ENCODE data around the gene MZB1. TPM values are rescaled to one million over a fixed set of nuclear protein-coding genes. Genes with fewer than 3 reads are reported as not detected.
"Not testable (repeated sequence)": the region's sequence is repeated elsewhere in the genome, so short reads cannot be mapped to it uniquely, and the experiment has no call there.

Gene MZB1
- total and polyA plus RNA-seq, 10 donors = 72.6 to 273 (median 129) TPM

DNA sequence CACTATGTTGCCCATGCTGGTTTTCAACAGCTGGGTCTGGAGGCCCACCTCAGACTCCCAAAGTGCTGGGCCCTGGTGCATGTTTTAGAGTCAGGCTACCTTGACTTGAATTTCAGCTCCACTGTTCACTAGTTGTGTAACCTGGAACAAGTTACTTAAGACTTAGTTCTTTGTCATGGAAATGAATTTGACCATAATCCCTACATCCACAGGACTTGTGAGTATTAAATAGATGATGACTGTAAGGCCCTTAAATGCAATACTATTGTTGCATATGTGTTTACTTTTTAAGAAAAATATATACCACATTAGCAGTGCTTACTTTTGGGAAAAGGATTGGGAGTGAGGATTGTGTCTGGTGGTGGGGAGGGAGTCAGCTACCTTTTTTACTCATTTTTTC is 31.6 kb downstream of the MZB1 start:
- TF ChIP-seq POLR2A (IDR thresholded peaks at IDR 0.05) (no peak), POLR2AphosphoS5 (IDR thresholded peaks at IDR 0.05) (no peak)
- TF ChIP-seq, protein P1, sequence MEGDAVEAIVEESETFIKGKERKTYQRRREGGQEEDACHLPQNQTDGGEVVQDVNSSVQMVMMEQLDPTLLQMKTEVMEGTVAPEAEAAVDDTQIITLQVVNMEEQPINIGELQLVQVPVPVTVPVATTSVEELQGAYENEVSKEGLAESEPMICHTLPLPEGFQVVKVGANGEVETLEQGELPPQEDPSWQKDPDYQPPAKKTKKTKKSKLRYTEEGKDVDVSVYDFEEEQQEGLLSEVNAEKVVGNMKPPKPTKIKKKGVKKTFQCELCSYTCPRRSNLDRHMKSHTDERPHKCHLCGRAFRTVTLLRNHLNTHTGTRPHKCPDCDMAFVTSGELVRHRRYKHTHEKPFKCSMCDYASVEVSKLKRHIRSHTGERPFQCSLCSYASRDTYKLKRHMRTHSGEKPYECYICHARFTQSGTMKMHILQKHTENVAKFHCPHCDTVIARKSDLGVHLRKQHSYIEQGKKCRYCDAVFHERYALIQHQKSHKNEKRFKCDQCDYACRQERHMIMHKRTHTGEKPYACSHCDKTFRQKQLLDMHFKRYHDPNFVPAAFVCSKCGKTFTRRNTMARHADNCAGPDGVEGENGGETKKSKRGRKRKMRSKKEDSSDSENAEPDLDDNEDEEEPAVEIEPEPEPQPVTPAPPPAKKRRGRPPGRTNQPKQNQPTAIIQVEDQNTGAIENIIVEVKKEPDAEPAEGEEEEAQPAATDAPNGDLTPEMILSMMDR (IDR thresholded peaks at IDR 0.05 in 8 of 11, conservative IDR thresholded peaks at IDR 0.05 in 3 of 11) = no peak
- intact Hi-C loops (cut with DNase I; ENCODE audit: low total_unique reads) = no loop called here
- no peak for DNase-seq

DNA sequence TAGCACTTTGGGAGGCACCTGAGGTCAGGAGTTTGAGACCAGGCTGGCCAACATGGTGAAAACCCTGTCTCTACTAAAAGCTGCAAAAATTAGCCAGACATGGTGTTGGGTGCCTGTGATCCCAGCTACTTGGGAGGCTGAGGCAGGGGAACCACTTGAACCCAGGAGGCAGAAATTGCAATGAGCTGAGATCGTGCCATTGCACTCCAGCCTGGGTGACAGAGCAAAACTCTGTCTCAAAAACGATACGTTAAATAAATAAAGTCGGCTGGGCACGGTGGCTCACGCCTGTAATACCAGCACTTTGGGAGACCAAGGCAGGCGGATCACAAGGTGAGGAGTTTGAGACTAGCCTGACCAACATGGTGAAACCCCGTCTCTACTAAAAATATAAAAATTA is 33.8 kb downstream of the MZB1 start:
- H3K4me3 ChIP-seq; intact Hi-C loops (cut with DNase I; ENCODE audit: low total_unique reads); DNase-seq; H3K9me3 ChIP-seq; H3K27ac ChIP-seq; H3K27me3 ChIP-seq (replicated peaks in 1 of 7): not testable (repeated sequence)
- H3K36me3 ChIP-seq = peaks cover 0 to 72% (median 6%) of the 10 kb centered on the region in 6 donors
- H3K4me1 ChIP-seq = peaks cover 0 to 68% (median 14%) of the 10 kb centered on the region in 6 donors
- 92 to 97% (median 95%) methylated on average over 8 of the region's 8 CpGs for WGBS, 5 donors

More for the DNA sequence above, 31.6 kb downstream of the MZB1 start:
- Histone ChIP-seq H3K4me1 (peaks cover 0 to 58% (median 13%) of the 10 kb centered on the region in 6 donors), H3K27me3 (replicated peaks in 1 of 7) (no peaks in the 10 kb centered on the region), H3K27ac (no peak overlapping the region), H3K9me3 (no peaks in the 10 kb centered on the region), H3K4me3 (no peak overlapping the region), H3K36me3 (peaks cover 0 to 74% (median 8%) of the 10 kb centered on the region in 6 donors)

DNA sequence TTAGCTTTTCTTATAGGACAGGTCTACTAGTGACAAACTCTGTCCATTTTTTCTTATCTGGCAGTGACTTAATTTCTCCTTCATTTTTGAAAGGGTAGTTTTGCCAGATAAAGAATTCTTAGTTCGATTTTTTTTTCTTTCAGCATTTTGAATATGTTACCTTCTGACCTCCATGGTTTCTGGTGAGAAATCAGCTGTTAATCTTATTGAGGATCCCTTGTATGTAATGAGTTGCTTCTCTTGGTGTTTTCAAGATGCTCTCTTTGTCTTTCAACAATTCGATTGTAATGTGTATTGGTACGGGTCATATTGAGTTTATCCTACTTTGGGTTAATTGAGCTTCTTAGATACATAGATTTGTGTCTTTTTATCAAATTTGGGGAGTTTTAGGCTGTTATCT is 35.5 kb downstream of the MZB1 start:
- Histone ChIP-seq H3K27me3 (replicated peaks in 1 of 7) (no peaks in the 10 kb centered on the region), H3K36me3 (peaks cover 0 to 64% (median 6%) of the 10 kb centered on the region in 6 donors), H3K4me3 (no peak overlapping the region), H3K4me1 (peaks cover 0 to 74% (median 27%) of the 10 kb centered on the region in 6 donors), H3K27ac (no peak overlapping the region), H3K9me3 (no peaks in the 10 kb centered on the region)
- 92 to 97% (median 95%) methylated on average over 3 of the region's 3 CpGs for WGBS, 5 donors
- no peak for DNase-seq
- intact Hi-C loops (cut with DNase I; ENCODE audit: low total_unique reads) = no loop called here
- TF ChIP-seq POLR2A (IDR thresholded peaks at IDR 0.05) (no peak), POLR2AphosphoS5 (IDR thresholded peaks at IDR 0.05) (no peak)
- TF ChIP-seq, protein P1 (IDR thresholded peaks at IDR 0.05 in 8 of 11, conservative IDR thresholded peaks at IDR 0.05 in 3 of 11) = no peak

DNA sequence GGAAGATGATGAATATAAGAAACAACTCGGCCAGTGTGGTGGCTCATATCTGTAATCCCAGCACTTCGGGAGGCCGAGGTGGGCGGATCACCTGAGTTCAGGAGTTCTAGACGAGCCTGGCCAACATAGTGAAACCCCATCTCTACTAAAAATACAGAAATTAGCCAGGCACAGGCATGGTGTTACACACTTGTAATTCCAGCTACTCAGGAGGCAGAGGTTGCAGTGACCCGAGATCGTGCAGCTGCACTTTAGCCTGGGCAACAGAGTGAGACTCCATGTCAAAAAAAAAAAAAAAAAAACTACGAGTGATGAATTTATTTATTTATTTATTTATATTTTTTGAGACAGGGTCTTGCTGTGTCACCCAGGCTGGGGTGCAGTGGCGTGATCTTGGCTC is 41.9 kb downstream of the MZB1 start:
- DNase-seq; H3K4me3 ChIP-seq; H3K9me3 ChIP-seq; H3K27ac ChIP-seq; H3K27me3 ChIP-seq (replicated peaks in 1 of 7); intact Hi-C loops (cut with DNase I; ENCODE audit: low total_unique reads): not testable (repeated sequence)
- peaks cover 9 to 98% (median 64%) of the 10 kb centered on the region in 6 donors for H3K4me1 ChIP-seq
- 86 to 92% (median 87%) methylated on average over 9 of the region's 9 CpGs for WGBS, 5 donors
- H3K36me3 ChIP-seq = peaks cover 0 to 63% (median 4%) of the 10 kb centered on the region in 6 donors

DNA sequence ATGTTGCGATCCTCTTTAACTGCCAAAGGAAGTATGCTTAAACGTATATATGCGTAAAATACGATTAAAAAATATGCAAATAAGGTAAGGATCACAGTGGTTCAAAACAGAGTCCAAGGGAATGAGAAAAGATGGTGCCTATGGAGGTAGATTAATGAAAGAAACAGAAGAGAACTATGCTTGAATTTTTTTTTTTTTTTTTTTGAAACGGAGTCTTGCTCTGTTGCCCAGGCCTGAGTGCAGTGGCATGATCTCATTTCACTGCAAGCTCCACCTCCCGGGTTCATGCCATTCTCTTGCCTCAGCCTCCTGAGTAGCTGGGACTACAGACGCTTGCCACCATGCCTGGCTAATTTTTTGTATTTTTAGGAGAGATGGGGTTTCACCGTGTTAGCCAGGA is 44.3 kb downstream of the MZB1 start:
- H3K4me3 ChIP-seq; H3K27me3 ChIP-seq (replicated peaks in 1 of 7); DNase-seq; H3K9me3 ChIP-seq; H3K27ac ChIP-seq; intact Hi-C loops (cut with DNase I; ENCODE audit: low total_unique reads): not testable (repeated sequence)
- Histone ChIP-seq H3K36me3 (peaks cover 0 to 57% (median 4%) of the 10 kb centered on the region in 6 donors), H3K4me1 (peaks cover 9 to 95% (median 76%) of the 10 kb centered on the region in 6 donors)
- 93 to 96% (median 94%) methylated on average over 8 of the region's 8 CpGs for WGBS, 5 donors

DNA sequence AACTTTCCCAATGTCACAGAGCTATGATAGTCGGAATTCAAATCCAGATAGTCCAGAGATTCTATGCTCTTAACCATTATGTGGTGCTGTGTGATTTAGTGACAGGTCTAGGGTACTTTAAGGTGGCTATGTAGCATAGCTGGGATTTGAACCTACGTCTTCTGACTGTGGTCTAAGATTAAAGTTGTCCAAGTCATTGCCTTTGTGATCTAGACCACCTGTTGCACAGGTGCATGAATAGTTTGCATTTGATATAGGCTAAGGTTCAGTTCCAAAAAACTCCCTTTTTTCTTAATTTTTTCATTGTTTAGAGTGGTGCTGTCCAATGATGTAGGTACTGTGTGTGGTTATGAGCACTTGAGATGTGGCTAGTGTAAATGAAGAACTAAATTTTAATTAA is 45.5 kb downstream of the MZB1 start:
- intact Hi-C loops (cut with DNase I; ENCODE audit: low total_unique reads) = no loop called here

More for the DNA sequence above, 45.5 kb downstream of the MZB1 start:
- H3K27ac ChIP-seq = no peak overlapping the region
- DNase-seq = no peak
- 69 to 95% (median 89%) methylated on average over 2 of the region's 2 CpGs for WGBS, 5 donors
- H3K9me3 ChIP-seq = no peaks in the 10 kb centered on the region
- H3K27me3 ChIP-seq (replicated peaks in 1 of 7) = no peaks in the 10 kb centered on the region
- peaks cover 0 to 52% (median 4%) of the 10 kb centered on the region in 6 donors for H3K36me3 ChIP-seq
- TF ChIP-seq, protein P1 (IDR thresholded peaks at IDR 0.05 in 8 of 11, conservative IDR thresholded peaks at IDR 0.05 in 3 of 11) = no peak
- no peak for TF ChIP-seq POLR2AphosphoS5 (IDR thresholded peaks at IDR 0.05)
- no peak for TF ChIP-seq POLR2A (IDR thresholded peaks at IDR 0.05)
- H3K4me3 ChIP-seq = peak overlapping the region in 1 of 8 donors; percentile 97
- H3K4me1 ChIP-seq = peaks cover 9 to 87% (median 66%) of the 10 kb centered on the region in 6 donors
